ENCODE data around the gene EXOC4. TPM values are rescaled to one million over a fixed set of nuclear protein-coding genes. Genes with fewer than 3 reads are reported as not detected.

EXOC4 gene
- total RNA-seq, 1 experiment from 2014 or later = 91.9 TPM

- no peak for DNase-seq
- no peak overlapping the region for H3K27ac Mint-ChIP-seq (ENCODE audit: unreplicated experiment)
- H3K36me3 Mint-ChIP-seq (ENCODE audit: insufficient read depth, unreplicated experiment) = no peaks in the 10 kb centered on the region
- H3K4me3 Mint-ChIP-seq (ENCODE audit: low read depth, unreplicated experiment) = no peak overlapping the region
- intact Hi-C loops (cut with micrococcal nuclease; ENCODE audit: unreplicated experiment) = no loop called here
- CTCF ChIA-PET = no interaction called here
- H3K9me3 Mint-ChIP-seq (ENCODE audit: low read depth, unreplicated experiment) = no peaks in the 10 kb centered on the region
- BruUV-seq (replicated peaks) = no TSS peak
- TF ChIP-seq CTCF (IDR thresholded peaks at IDR 0.05; ENCODE audit: unreplicated experiment) = no peak
- no peaks in the 10 kb centered on the region for H3K27me3 Mint-ChIP-seq (ENCODE audit: unreplicated experiment)
- H3K4me1 Mint-ChIP-seq (ENCODE audit: low read depth, unreplicated experiment) = no peaks in the 10 kb centered on the region
Observed at GRCh38 chr7:134105841-134106240, 853.0 kb downstream of the EXOC4 start.

- Mint-ChIP-seq H3K4me3 (ENCODE audit: low read depth, unreplicated experiment) (no peak overlapping the region), H3K27me3 (ENCODE audit: unreplicated experiment) (no peaks in the 10 kb centered on the region), H3K9me3 (ENCODE audit: low read depth, unreplicated experiment) (no peaks in the 10 kb centered on the region), H3K27ac (ENCODE audit: unreplicated experiment) (no peak overlapping the region), H3K36me3 (ENCODE audit: insufficient read depth, unreplicated experiment) (no peaks in the 10 kb centered on the region), H3K4me1 (ENCODE audit: low read depth, unreplicated experiment) (no peaks in the 10 kb centered on the region)
- TF ChIP-seq CTCF (IDR thresholded peaks at IDR 0.05; ENCODE audit: unreplicated experiment) = no peak
- DNase-seq = no peak
- CTCF ChIA-PET = no interaction called here
- no TSS peak for BruUV-seq (replicated peaks)
- intact Hi-C loops (cut with micrococcal nuclease; ENCODE audit: unreplicated experiment) = no loop called here
Observed at GRCh38 chr7:134108802-134109201, 855.9 kb downstream of the EXOC4 start.

- H3K9me3 Mint-ChIP-seq (ENCODE audit: low read depth, unreplicated experiment) = peaks cover 3% of the 10 kb centered on the region
- H3K4me1 Mint-ChIP-seq (ENCODE audit: low read depth, unreplicated experiment) = no peaks in the 10 kb centered on the region
- no peak overlapping the region for H3K27ac Mint-ChIP-seq (ENCODE audit: unreplicated experiment)
- DNase-seq = no peak
- BruUV-seq (replicated peaks) = no TSS peak
- TF ChIP-seq CTCF (IDR thresholded peaks at IDR 0.05; ENCODE audit: unreplicated experiment) = no peak
- H3K27me3 Mint-ChIP-seq (ENCODE audit: unreplicated experiment) = no peaks in the 10 kb centered on the region
- no peak overlapping the region for H3K4me3 Mint-ChIP-seq (ENCODE audit: low read depth, unreplicated experiment)
- no peaks in the 10 kb centered on the region for H3K36me3 Mint-ChIP-seq (ENCODE audit: insufficient read depth, unreplicated experiment)
- CTCF ChIA-PET = no interaction called here
- intact Hi-C loops (cut with micrococcal nuclease; ENCODE audit: unreplicated experiment) = no loop called here
Observed at GRCh38 chr7:134113655-134114054, 860.8 kb downstream of the EXOC4 start.

GRCh38 chr7:134114992-134115391 lies 862.1 kb downstream of the EXOC4 start:
- intact Hi-C loops (cut with micrococcal nuclease; ENCODE audit: unreplicated experiment) = no loop called here
- TF ChIP-seq CTCF (IDR thresholded peaks at IDR 0.05; ENCODE audit: unreplicated experiment) = no peak
- no peak for DNase-seq
- H3K36me3 Mint-ChIP-seq (ENCODE audit: insufficient read depth, unreplicated experiment) = no peaks in the 10 kb centered on the region
- CTCF ChIA-PET = no interaction called here
- H3K9me3 Mint-ChIP-seq (ENCODE audit: low read depth, unreplicated experiment) = peaks cover 3% of the 10 kb centered on the region
- no peaks in the 10 kb centered on the region for H3K27me3 Mint-ChIP-seq (ENCODE audit: unreplicated experiment)
- no peaks in the 10 kb centered on the region for H3K4me1 Mint-ChIP-seq (ENCODE audit: low read depth, unreplicated experiment)
- H3K27ac Mint-ChIP-seq (ENCODE audit: unreplicated experiment) = no peak overlapping the region
- H3K4me3 Mint-ChIP-seq (ENCODE audit: low read depth, unreplicated experiment) = no peak overlapping the region
- BruUV-seq (replicated peaks) = no TSS peak

Small RNA genes lying within 50 kb of the gene (microRNA-seq; reads per million reads assigned to microRNA genes)
- not detected for gene MIR6133

Other genes with a start within 250 kb of the EXOC4 start
- gene CHCHD3, start 171.0 kb upstream of the EXOC4 start, total RNA-seq (2022) = 82.2 and 89.9 TPM in 2 replicates

All from Calu3 (cell line).